HCT116 (cell line): Measurements from ENCODE around the gene TDRD7. TPM values are rescaled to one million over a fixed set of nuclear protein-coding genes. Genes with fewer than 3 reads are reported as not detected.

Experiments
- ATAC-seq: fragments of 200-7000 bp; cut with Tn5 transposase; 2 replicates; pipeline ENCODE4 v1.9.1; 2020; ENCODE audit warnings: mild to moderate bottlenecking, moderate library complexity
- BruUV-seq: library from RNA; stranded (reverse); fragments of 400-500 nt; replicated peaks from 2 replicates; lab custom pipeline; 2021; lab: Mats Ljungman, UMichigan
- CTCF ChIA-PET: fragments of 300-600 bp; sonication (Branson Sonifier 250); formaldehyde crosslinking; loops from one replicate; lab custom pipeline; 2021; ENCODE audit warnings: antibody characterized with exemption; lab: Charles Lee
- POLR2A ChIA-PET: fragments of 300-600, 350-600 bp; sonication (Branson Sonifier 250); formaldehyde crosslinking; loops from one replicate; lab custom pipeline; 2021; ENCODE audit warnings: antibody characterized with exemption; lab: Charles Lee
- RAD21 ChIA-PET, 2 experiments: fragments of 300-600 bp; sonication (Branson Sonifier 250); formaldehyde crosslinking; loops; one replicate each; lab custom pipeline; 2023; ENCODE audit warnings: low total read pairs in 2 of 2; ENCODE audit not compliant: uncharacterized antibody in 2 of 2, unreplicated experiment in 2 of 2, low non-redundant PET in 1 of 2; lab: Charles Lee
- DNase-seq: peaks from one replicate; pipeline ENCODE4 v3.0.0-alpha.2; 2010; ENCODE audit warnings: low read depth, low spot score
- H2AFZ ChIP-seq: fragments of 200-600 bp; shearing (Covaris generic), sonication (generic); 2 replicates; pipeline ENCODE4 v1.6.1; 2017; ENCODE audit warnings: low read depth, mixed run types, mixed read lengths, antibody characterized with exemption, low read length; ENCODE audit not compliant: poor library complexity, severe bottlenecking
- H3K27ac ChIP-seq: 2 replicates; pipeline ENCODE4 v1.5.1; 2012; ENCODE audit warnings: low read depth, low read length
- H3K27me3 ChIP-seq: fragments of 200-600 bp; sonication (generic); 2 replicates; pipeline ENCODE4 v1.6.1; 2016; ENCODE audit warnings: mixed run types, low read length, mixed read lengths; ENCODE audit not compliant: insufficient read depth
- H3K36me3 ChIP-seq, 2 experiments: fragments of 200-500 bp in 1 of 2; fragments of 200-600 bp in 1 of 2; sonication (Bioruptor generic) in 1 of 2; sonication (generic) in 1 of 2; 2 replicates each; pipeline versions ENCODE4 v1.5.1 to v1.6.1; 2014 to 2016; ENCODE audit warnings: low read length in 2 of 2, inconsistent platforms in 1 of 2, mixed read lengths in 1 of 2, mixed run types in 1 of 2; ENCODE audit not compliant: insufficient read depth in 2 of 2, control insufficient read depth in 1 of 2
- H3K4me1 ChIP-seq, 2 experiments: fragments of 200-600 bp in 1 of 2; sonication (generic) in 1 of 2; 2 replicates each; pipeline versions ENCODE4 v1.5.1 to v1.6.1; 2012 to 2017; ENCODE audit warnings: low read length in 2 of 2, inconsistent platforms in 1 of 2, mild to moderate bottlenecking in 1 of 2, mixed read lengths in 1 of 2, mixed run types in 1 of 2, moderate library complexity in 1 of 2; ENCODE audit not compliant: insufficient read depth in 2 of 2, control insufficient read depth in 1 of 2
- H3K4me2 ChIP-seq: fragments of 200-600 bp; sonication (generic); 2 replicates; pipeline ENCODE4 v1.6.1; 2017; ENCODE audit warnings: mixed run types, low read length, mixed read lengths
- H3K4me3 ChIP-seq, 2 experiments: fragments of 200-600 bp in 1 of 2; sonication (generic) in 1 of 2; replicated peaks in 1 of 2; 2 replicates each; pipeline ENCODE4 v1.5.1; 2011 to 2016; ENCODE audit warnings: low read length in 2 of 2, control low read depth in 1 of 2, low read depth in 1 of 2, mild to moderate bottlenecking in 1 of 2, mixed read lengths in 1 of 2, mixed run types in 1 of 2
- H3K79me2 ChIP-seq: fragments of 200-600 bp; sonication (generic); 2 replicates; pipeline ENCODE4 v1.6.1; 2017; ENCODE audit warnings: mild to moderate bottlenecking, mixed run types, low read length, moderate library complexity, mixed read lengths; ENCODE audit not compliant: insufficient read depth
- H3K9ac ChIP-seq: fragments of 200-600 bp; sonication (generic); 2 replicates; pipeline ENCODE4 v1.6.1; 2016; ENCODE audit warnings: low read length, mixed read lengths
- H3K9me2 ChIP-seq: fragments of 200-600 bp; sonication (generic), shearing (Covaris generic); 2 replicates; pipeline ENCODE4 v1.6.1; 2017; ENCODE audit warnings: mixed run types, mild to moderate bottlenecking, moderate library complexity; ENCODE audit not compliant: insufficient read depth
- H3K9me3 ChIP-seq, 2 experiments: fragments of 200-500 bp in 1 of 2; fragments of 200-600 bp in 1 of 2; sonication (Bioruptor generic) in 1 of 2; sonication (generic) in 1 of 2; 2 replicates each; pipeline ENCODE4 v1.6.1; 2014 to 2017; ENCODE audit warnings: low read length in 2 of 2, mixed read lengths in 2 of 2, inconsistent platforms in 1 of 2, low read depth in 1 of 2, mild to moderate bottlenecking in 1 of 2, mixed run types in 1 of 2, moderate library complexity in 1 of 2; ENCODE audit not compliant: control insufficient read depth in 1 of 2, insufficient read depth in 1 of 2
- H4K20me1 ChIP-seq: fragments of 200-600 bp; sonication (generic), shearing (Covaris generic); 2 replicates; pipeline ENCODE4 v1.6.1; 2017; ENCODE audit warnings: mixed run types, mild to moderate bottlenecking, moderate library complexity; ENCODE audit not compliant: insufficient read depth
- ELF1 ChIP-seq: IDR thresholded peaks from 2 replicates; pipeline ENCODE4 v1.6.1; 2012; ENCODE audit warnings: low read depth, borderline replicate concordance
- EZH2 ChIP-seq: fragments of 200-600 bp; sonication (generic); IDR thresholded peaks from 2 replicates; pipeline ENCODE4 v1.6.1; 2017; ENCODE audit warnings: antibody characterized with exemption, mixed run types
- RAD21 ChIP-seq: IDR thresholded peaks from 2 replicates; pipeline ENCODE4 v1.6.1; 2012; ENCODE audit warnings: low read depth, mild to moderate bottlenecking
- TCF7L2 ChIP-seq: IDR thresholded peaks from 2 replicates; pipeline ENCODE4 v1.7.0; 2011; ENCODE audit warnings: borderline replicate concordance, inconsistent platforms; ENCODE audit not compliant: insufficient read depth, insufficient read length; ENCODE audit errors: extremely low read depth
- ZNF274 ChIP-seq: fragments of 200-500 bp; sonication (Bioruptor generic); IDR thresholded peaks from 2 replicates; pipeline ENCODE4 v1.6.1; 2014; ENCODE audit warnings: mild to moderate bottlenecking, low read depth, low read length, inconsistent platforms
- intact Hi-C: fragments of 100-400 bp; cut with micrococcal nuclease; formaldehyde crosslinking; loops from 2 replicates; pipeline ENCODE4 v1.10.0; 2022
- total RNA-seq: library from RNA; stranded (reverse); gene quantifications from one replicate; pipeline ENCODE4 v1.2.1, GENCODE V29; 2021; ENCODE audit not compliant: unreplicated experiment
- TF ChIP-seq, protein P1 (sequence below): IDR thresholded peaks from 2 replicates; pipeline ENCODE4 v1.6.1; 2012; ENCODE audit warnings: low read depth

TDRD7 gene
- total RNA-seq, 1 experiment from 2014 or later, result 8.0 TPM

DNA sequence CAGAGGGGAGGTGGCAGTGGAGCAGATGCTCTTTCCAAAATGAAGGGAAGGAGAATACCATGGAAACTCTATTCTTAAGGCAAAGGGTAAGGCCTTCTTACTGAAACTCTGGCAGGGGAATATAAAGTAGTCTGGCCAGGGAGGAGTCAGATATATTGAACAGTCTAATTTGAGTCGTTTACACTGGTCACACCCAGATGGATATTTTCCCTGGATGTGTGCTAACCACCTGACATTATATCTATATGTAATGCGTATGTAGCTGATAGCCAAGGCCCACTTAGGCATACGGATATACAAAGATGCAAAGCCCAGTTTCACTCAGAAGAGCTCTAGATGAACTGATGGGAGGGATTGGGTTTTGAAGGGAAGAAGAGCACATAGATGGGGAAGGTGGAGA is 7.0 kb downstream of the TDRD7 start:
- Histone ChIP-seq H3K79me2 (no peaks in the 10 kb centered on the region), H3K9ac (no peak overlapping the region), H3K4me2 (peak overlapping the region; percentile 22), H3K9me2 (no peaks in the 10 kb centered on the region), H3K27ac (no peak overlapping the region), H3K36me3 (no peaks in the 10 kb centered on the region), H4K20me1 (no peaks in the 10 kb centered on the region), H3K27me3 (no peaks in the 10 kb centered on the region), H2AFZ (no peak overlapping the region), H3K4me3 (no peak overlapping the region), H3K9me3 (no peaks in the 10 kb centered on the region), H3K4me1 (peaks cover 0 to 8% of the 10 kb centered on the region in 2 experiments; a peak in 2 of 4 replicates)
- POLR2A ChIA-PET, result no interaction called here
- DNase-seq, result no peak
- TF ChIP-seq RAD21 (no peak), ELF1 (no peak), TCF7L2 (no peak), ZNF274 (no peak), EZH2 (no peak)
- TF ChIP-seq, protein P1, sequence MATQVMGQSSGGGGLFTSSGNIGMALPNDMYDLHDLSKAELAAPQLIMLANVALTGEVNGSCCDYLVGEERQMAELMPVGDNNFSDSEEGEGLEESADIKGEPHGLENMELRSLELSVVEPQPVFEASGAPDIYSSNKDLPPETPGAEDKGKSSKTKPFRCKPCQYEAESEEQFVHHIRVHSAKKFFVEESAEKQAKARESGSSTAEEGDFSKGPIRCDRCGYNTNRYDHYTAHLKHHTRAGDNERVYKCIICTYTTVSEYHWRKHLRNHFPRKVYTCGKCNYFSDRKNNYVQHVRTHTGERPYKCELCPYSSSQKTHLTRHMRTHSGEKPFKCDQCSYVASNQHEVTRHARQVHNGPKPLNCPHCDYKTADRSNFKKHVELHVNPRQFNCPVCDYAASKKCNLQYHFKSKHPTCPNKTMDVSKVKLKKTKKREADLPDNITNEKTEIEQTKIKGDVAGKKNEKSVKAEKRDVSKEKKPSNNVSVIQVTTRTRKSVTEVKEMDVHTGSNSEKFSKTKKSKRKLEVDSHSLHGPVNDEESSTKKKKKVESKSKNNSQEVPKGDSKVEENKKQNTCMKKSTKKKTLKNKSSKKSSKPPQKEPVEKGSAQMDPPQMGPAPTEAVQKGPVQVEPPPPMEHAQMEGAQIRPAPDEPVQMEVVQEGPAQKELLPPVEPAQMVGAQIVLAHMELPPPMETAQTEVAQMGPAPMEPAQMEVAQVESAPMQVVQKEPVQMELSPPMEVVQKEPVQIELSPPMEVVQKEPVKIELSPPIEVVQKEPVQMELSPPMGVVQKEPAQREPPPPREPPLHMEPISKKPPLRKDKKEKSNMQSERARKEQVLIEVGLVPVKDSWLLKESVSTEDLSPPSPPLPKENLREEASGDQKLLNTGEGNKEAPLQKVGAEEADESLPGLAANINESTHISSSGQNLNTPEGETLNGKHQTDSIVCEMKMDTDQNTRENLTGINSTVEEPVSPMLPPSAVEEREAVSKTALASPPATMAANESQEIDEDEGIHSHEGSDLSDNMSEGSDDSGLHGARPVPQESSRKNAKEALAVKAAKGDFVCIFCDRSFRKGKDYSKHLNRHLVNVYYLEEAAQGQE, result no peak
- intact Hi-C loops, result no loop called here
- CTCF ChIA-PET, result no interaction called here
- BruUV-seq, result no TSS peak
- no peak for ATAC-seq
- RAD21 ChIA-PET, result no interaction called here
